HG02884 (cell line): ENCODE measurements around the gene CCDC141.
A peak's percentile ranks its signal among the peaks of the same experiment; 100 is the strongest.

ENCODE experiments used
- ATAC-seq: cut with Tn5 transposase; IDR thresholded peaks from one replicate; pipeline ENCODE4 v1.9.1; 2021; ENCODE audit warnings: mild to moderate bottlenecking, moderate library complexity; ENCODE audit not compliant: unreplicated experiment

The CCDC141 gene

DNA sequence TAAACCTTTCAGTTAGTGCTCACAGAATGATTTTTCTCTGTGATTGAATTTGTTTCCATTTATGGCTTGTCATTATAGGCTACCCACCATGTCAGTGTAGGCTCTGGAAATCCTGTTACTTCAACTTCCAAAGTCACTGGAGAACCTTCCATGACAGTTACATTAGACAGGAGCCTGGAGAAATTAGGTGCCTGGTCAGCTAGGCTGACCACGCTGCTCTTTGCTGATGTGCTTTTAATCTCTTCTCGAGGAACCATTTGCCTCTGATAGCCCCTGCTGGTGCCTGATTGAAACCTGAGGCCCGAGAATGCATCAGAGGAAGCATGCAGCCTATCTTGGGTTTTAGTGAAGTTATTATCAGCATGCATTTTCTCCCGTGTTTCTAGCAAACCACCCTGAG is 213.1 kb downstream of the CCDC141 start:
- ATAC-seq: no peak

DNA sequence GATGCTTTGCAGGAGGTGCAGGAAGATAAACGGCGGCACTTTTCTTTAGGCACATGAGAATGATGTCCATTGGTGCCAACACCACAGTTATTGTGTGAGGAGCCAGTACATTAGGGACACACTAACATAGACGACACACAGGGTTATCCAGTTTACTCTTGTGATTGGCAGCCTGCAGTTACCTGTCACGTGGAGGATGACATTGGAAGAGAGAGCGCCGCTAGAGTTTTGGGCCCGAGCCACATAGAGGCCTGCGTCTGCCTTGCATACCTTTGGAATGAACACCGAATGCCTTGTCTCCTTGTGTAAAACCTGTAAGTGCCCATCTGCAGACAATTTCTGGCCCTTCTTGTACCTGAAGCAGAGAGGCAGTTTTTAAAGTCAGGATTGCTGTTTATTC is 215.9 kb downstream of the CCDC141 start:
- no peak for ATAC-seq

DNA sequence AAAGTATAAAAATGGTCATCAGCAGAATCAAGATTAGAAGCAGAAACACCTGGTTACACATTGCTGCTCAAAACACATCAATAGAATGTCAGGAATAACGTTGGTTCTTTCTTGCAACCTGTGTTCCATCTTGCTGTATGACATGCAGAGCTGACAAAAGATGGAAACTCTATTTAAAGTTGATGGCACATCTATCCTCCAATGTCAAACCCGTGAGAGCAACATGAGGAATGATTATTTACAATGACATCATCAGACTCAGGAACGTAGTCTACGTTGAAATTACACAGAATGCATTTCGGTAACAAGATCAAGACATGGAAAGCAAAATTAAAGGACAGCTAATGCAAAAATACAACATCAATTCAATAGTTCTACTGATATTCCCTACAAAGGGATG is 216.6 kb downstream of the CCDC141 start:
- no peak for ATAC-seq

DNA sequence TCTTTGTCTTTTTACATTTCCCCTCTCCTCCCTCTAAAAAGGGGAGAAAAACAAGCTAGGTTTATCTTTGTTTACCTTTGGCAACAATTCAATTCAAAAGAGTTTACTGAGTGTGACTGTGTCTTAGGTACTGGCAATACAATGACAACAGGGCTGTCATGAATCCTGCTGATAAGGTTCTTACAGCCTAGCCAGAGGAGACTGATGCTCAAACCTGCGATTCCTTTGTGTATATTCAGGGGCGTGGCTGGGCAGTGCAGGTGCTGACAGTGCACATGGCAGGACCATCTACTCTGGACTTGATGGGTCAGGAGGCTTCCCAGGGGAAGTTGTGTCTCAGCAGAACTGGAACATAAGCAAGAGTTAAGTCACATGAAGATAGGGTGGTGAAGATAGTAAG is 219.5 kb downstream of the CCDC141 start:
- ATAC-seq: no peak

DNA sequence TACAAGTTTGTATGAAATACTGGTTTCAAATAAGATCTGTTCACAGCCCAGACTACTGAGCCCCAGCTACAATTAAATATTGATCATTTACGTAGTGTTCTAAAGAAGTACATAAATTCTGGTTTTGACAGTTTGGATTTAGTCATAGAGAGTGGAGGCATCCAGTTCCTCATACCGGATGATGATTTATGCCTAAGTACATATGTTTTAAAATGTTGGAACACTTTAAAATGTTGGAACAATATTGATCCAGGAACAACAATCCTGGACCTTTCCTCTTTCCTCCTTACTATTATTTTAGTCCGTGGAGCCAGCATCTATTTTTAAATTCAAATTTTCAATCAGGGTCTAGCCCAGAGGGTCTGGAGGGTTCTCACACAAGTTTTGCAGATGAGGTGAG is 220.0 kb downstream of the CCDC141 start:
- no peak for ATAC-seq

DNA sequence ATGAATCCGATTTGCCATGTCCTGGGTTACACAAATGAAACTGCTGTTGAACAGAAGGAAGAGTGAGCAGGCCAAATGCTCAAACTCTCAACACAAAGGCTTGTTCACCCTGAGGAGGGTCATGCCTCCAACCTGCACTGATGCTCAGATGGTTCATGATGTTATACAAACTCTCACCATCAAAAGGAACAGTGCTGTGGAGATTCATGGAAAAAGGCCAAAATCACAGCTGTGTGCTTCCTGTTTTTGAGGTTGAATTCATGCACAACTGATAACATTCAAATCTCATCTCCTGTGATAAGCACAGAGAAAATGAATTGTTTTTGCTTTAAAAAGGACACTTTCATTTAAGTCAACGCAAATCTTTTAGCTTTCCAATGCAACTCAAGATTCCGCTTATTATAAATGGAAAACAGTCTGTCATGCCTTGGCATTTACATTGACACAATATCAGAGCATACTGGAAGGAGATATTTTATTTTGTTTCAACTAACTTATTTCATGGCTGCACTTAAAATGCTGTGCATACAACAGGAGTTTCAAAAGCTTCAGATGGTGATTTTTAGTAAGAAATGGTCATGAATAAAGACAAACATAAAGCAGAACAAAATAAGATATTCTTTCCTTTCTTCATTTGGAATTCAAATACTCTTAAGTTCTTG is 220.5 kb downstream of the CCDC141 start:
- ATAC-seq: no peak

DNA sequence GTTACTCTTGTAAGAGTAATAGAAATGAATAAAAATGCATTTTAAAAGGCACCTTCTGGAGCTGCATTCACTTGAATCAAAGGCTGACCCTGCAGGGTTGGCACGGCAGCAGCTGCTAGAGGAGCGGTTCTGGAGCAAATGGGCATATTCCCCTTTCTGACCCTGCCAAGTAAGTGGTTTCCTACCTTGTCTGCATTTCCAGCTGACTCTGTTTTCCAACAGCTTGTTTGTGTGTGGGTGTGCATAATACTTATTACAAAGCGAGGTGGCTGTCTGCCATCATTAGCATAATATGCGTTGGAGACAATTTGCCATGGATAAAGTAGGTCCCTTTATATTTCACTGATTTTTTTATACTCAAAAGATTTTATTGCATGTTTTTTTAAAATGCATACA is 221.5 kb downstream of the CCDC141 start:
- no peak for ATAC-seq

DNA sequence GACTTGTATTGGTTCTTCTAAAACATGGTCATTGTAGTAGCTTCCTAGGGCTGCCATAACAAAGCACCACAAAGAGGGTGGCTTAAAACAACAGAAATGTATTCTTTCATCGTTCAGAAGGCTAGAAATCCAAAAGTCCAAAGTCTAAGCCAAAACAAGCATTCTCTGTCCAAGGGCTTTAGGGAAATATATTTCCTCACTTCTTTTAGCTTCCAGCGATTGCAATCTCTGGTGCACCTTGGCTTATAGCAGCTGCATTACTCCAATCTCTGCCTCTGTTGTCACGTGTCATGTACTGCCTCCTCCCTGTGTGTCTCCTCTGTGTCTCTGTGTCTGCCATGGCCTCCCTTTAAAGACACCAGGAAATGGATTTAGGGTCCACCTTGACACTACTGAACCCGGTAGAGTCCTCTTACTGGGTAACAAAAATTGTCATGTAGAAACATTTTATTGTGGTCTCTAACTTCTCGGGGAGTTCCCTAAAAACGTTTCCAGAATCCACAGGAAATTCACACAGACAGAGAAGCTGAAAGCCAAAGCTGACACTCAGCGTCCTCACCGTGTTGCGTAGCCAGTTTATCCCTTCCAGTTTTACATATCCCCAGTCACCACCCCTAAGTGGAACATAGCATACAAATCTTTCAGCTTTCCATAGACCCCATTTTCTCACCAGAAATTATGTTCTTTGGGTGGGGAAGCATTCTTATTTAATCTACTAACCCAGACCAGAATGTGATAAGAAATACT is 222.0 kb downstream of the CCDC141 start:
- no peak for ATAC-seq

DNA sequence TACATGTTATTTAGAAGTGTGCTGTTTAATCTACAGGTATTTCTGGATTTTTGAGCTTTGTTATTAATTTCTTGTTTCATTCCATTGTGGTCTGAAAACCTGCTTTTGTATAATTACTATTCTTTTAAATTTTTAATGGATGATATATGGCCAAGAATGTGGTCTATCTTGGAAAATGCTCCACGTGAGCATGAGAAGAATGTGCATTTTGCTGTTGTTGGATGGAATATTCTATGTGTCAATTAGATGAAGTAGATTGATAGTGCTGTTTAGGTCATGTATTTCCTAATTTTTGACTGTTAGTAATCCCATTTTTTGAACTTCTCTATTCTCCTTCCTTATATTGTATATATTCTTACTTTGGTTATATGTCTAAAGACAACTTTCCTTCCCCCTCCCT is 222.8 kb downstream of the CCDC141 start:
- no peak for ATAC-seq

DNA sequence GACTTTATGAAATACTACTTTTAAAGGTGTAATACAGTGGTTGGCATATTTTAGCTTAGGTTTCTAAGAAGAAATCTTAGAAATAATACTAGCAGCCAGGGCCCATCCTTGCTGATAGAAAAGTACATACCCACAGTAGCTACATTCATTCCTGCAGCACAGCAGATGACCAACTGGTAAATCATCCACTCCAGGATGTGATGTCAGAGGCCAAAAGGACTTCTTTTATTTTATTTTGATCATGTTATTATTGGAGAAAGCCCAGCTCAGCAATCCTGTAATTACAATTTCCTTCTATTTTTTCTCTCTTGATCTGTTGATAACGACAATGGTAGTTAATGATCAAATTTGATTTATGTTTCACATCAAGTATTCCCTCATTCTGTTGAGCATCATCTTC is 224.8 kb downstream of the CCDC141 start:
- no peak for ATAC-seq

DNA sequence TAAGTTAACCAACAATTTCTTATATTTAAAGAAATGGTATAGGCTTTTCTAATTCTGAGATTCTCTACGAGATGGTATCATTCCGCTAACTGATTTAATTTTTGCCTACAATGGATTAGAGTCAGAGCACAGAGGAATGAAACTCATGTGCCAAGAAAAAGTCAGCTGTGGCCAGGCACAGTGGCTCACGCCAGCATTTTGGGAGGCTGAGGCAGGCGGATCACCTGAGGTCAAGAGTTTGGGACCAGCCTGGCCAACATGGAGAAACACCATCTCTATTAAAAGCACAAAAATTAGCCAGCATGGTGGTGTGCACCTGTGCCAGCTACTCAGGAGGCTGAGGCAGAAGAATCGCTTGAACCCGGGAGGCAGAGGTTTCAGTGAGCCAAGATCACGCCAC is 225.8 kb downstream of the CCDC141 start:
- ATAC-seq: no peak

DNA sequence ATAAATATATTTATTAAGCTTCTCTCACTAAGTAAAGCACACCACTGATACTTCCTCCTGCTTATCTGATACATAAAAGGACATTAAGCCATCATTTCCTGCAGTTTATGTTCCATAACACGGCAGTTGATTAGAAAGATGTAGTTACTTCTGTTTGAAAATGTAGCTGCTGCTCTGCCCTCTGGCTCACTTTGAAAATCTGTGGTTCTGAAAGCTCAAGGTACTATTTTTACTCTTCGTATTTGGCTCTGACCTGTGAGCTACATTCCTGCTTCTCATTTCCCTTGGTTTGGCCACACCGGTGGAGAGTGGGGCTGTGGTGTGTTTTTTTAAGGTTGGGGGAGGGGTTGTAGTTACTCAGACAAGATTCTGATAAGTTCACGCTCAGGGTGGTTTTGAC is 229.9 kb downstream of the CCDC141 start:
- peak; percentile 92 for ATAC-seq

DNA sequence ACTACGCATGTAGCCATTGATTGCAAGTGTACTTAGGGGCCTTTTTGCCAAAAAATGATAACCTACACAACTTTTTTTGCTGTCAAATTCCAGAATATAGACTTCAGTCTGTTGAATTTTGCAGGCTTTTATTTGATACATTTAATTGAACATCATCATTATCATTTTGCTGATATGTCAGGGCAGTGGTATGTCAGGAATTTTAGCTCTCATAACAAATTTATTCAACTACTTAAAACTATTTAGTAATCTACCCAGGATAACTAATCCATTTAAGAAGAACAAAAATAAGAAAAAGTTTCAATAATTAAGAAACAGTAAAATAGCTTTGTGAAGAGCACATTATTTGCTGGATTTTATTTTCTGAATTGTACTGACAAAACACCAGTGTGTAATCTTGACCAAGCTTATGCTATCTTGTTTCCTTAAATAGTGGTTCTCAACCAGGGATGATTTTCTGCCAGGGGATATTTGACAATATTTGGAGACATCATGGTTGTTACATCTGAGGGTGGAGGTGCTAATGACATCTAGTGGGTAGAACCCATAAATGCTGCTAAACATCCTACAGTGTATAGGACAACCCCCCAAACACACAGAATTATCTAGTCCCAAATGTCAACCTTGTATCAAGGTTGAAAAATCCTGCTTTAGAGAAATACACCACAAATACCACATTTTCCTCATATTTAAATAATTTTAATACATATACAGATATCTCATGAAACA is 230.6 kb downstream of the CCDC141 start:
- ATAC-seq: peak; percentile 35

DNA sequence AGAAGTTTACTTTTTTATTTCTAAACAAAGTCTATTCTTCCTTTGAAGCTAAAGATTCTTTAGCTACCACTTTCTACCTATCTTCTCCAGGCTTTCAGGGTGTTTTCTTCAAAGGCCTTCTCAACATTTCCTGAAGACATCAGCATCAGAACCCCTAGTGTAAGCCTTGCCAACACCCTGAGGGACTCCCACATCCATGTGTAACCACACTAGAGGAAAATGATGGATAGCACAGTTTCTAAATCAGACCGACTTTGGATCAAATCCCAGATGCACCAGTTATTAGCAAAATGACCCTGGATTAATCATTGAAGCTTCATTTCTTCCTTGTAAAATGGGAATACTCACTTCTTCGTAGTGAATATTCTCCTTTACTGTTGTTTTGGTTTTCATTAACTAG is 238.0 kb downstream of the CCDC141 start:
- ATAC-seq: no peak

DNA sequence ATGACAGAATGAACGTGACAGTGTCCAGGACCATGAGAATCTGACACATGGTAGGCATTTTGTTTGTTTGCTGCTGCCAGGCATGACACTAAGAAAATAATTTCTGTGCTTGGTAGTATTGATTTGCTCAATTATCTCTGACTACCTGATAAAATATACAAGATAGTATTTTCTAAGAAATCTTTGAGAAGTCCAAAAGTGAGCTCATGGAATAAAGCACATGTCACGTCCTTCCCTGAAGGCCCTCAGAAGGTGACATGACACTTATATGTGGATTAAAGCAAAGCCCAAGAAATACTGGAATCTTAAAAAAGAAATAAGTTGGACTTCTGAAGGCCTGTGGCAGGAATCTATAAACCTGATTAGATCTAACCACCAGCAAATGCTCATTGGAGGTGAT is 238.9 kb downstream of the CCDC141 start:
- ATAC-seq: no peak

DNA sequence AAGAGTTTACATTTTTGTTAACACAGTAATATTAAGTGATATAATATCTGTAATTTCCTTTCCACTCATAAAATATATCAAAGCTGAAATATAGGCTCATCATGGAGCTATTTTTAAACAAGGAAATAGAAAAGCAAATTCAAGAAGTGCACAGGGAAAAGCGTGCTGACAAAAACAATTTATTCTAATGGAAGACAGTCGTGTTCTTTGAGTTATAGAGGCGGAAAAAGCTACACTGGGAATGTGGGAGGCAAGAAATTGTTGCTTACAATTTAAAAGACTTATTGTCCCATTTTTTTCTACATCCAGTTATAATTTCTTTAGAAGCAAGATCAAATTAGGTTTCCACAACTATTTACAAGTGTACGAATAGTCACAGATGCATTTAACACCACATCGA is 239.5 kb downstream of the CCDC141 start:
- no peak for ATAC-seq

DNA sequence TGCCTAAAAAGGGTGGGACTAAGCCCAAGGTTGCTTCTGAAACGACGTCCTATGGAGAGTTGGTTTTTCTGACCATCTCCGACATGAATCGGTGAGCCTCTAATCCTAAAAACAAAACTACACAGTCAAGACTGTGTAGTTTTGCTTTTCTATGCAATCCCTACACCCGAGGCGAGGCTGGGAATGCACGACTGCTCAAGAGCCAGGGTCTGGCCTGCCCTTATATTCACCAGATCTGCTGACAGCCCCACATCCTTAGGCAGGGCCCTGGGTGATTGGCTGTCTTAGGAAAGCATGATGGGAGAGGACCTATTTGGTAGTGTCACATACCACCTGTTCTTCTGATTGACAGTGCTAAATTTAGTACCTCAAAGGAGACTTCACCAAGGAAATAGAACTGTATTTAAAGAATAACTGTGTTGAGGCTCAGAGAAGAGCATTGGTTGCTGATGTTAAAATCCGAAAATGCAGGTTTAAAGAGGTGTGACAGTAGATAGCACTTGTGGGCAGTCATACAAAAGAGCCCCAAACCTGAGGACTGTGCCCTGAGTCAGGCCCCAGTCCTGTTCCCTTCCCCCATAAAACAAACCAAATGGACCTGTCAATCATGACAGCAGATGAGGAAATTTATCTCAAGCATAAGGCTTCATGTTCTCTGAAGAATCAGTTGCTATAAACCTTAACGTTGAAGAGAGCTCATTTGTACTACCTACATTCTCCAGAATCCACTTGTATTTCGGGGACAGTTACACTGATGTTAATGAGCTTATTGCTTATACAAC is 242.5 kb downstream of the CCDC141 start, which contains the start of gene TTN:
TTN (minus strand) TSS at position 197 of the 782 bp plus-strand sequence. CDS start 2,781 bp downstream, outside the sequence.
- no peak for ATAC-seq

DNA sequence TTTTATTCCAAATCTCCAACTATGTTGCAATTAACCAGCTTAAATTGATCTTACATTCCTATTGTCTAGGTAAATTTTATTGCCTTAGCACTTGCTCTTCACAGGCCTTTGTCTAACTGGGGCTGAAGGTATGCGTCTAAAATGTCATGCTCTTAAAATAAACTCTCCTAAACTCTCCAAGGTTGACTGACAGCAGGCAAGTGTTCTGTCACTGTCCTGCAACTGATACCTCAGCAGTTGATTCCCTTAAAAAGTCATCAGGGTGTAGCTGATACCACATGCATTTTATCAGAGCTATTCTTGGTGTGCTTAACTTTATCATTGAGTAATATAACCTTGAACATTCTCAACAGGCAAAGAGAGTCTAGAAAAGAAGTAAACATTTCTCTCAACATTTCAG is 243.4 kb downstream of the CCDC141 start:
- no peak for ATAC-seq

DNA sequence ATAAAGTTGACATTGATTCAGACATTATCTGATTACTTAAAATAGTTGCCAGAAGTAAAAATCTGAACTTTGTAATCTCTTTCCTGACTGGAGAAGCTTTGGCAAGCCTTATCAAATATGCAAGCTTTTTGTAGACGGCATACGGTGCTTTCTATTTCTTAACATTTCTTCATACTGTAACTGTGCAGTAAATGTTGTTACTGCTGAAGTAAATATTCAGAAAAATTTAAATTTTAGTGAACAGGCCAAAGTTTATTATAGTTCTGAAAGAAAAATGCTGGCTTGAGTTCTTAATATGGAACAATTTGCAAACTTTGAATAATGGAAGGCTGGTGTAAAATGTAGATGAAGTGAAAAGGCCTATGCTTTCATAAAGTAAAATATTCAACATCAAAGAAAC is 244.5 kb downstream of the CCDC141 start:
- ATAC-seq: no peak

DNA sequence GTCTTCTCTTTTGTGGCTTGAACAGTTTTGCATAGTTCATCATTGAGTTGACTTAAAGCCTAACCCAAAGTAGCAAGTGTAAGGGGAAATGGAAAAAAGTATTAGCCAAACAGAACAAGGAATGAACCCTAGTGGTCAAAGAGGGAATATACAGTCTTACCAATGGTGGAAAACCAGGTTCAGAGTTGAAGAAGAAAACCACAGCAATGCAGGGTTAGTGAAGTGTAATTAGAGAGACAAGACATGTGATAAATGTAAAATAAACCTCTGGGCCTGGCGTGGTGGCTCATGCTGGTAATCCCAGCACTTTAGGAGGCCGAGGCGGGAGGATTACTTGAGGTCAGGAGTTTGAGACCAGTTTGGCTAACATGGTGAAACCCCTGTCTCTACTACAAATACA is 245.1 kb downstream of the CCDC141 start:
- no peak for ATAC-seq

DNA sequence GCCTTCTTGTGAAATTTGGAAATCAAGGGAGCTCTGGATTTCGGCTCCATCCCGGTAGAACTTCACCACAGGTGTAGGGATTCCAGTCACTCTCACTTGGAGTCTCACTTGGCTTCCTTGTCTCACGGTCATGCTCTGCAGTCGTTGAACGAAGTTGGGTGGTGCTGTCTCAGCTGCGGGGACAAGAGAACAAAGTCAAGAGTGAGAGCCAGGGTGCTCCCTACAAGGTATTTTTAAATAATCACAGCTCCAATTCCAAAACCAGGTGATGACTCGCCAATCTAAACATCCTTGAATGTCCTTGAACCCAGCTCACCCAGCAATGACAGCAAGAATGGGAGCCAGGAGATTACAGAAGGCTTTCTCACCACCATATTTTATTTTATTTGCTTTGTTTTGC is 249.4 kb downstream of the CCDC141 start:
- ATAC-seq: no peak
